Measurements from ENCODE around the gene SEC16B. TPM values are rescaled to one million over a fixed set of nuclear protein-coding genes. Genes with fewer than 3 reads are reported as not detected.

SEC16B gene
- total RNA-seq, 2 donors from 2014 or later, result not detected

- Mint-ChIP-seq H3K27me3 (peaks cover 4% of the 10 kb centered on the region), H3K27ac (no peak overlapping the region), H3K9me3 (peaks cover 20% of the 10 kb centered on the region), H3K4me1 (no peaks in the 10 kb centered on the region), H3K36me3 (ENCODE audit: low read depth) (no peaks in the 10 kb centered on the region), H3K4me3 (no peak overlapping the region)
- no peak for ATAC-seq (replicated peaks)
These were observed 14.9 kb upstream of the SEC16B start for GRCh38 chr1:177984761-177985160.

- H3K27ac Mint-ChIP-seq, result no peak overlapping the region
- no peaks in the 10 kb centered on the region for H3K4me1 Mint-ChIP-seq
- H3K4me3 Mint-ChIP-seq, result no peak overlapping the region
- no peak for ATAC-seq (replicated peaks)
- peaks cover 4% of the 10 kb centered on the region for H3K27me3 Mint-ChIP-seq
- no peaks in the 10 kb centered on the region for H3K36me3 Mint-ChIP-seq (ENCODE audit: low read depth)
- peaks cover 17% of the 10 kb centered on the region for H3K9me3 Mint-ChIP-seq
These were observed 14.3 kb upstream of the SEC16B start for GRCh38 chr1:177984136-177984525.

- no peak for ATAC-seq (replicated peaks)
- Mint-ChIP-seq H3K27ac (no peak overlapping the region), H3K4me1 (no peaks in the 10 kb centered on the region), H3K4me3 (no peak overlapping the region), H3K9me3 (peaks cover 14% of the 10 kb centered on the region), H3K36me3 (ENCODE audit: low read depth) (no peaks in the 10 kb centered on the region), H3K27me3 (peaks cover 4% of the 10 kb centered on the region)
These were observed 13.8 kb upstream of the SEC16B start for GRCh38 chr1:177983482-177984135.

GRCh38 chr1:177983077-177983476 lies 13.2 kb upstream of the SEC16B start:
- Mint-ChIP-seq H3K27ac (no peak overlapping the region), H3K4me3 (no peak overlapping the region), H3K27me3 (peaks cover 4% of the 10 kb centered on the region), H3K9me3 (peaks cover 14% of the 10 kb centered on the region), H3K36me3 (ENCODE audit: low read depth) (no peaks in the 10 kb centered on the region), H3K4me1 (no peaks in the 10 kb centered on the region)
- no peak for ATAC-seq (replicated peaks)

GRCh38 chr1:177981200-177981599 lies 11.3 kb upstream of the SEC16B start:
- Mint-ChIP-seq H3K9me3 (peaks cover 8% of the 10 kb centered on the region), H3K27me3 (peaks cover 4% of the 10 kb centered on the region), H3K27ac (no peak overlapping the region), H3K4me1 (no peaks in the 10 kb centered on the region), H3K36me3 (ENCODE audit: low read depth) (no peaks in the 10 kb centered on the region), H3K4me3 (no peak overlapping the region)
- no peak for ATAC-seq (replicated peaks)

GRCh38 chr1:177979272-177979671 lies 9.4 kb upstream of the SEC16B start:
- Mint-ChIP-seq H3K36me3 (ENCODE audit: low read depth) (no peaks in the 10 kb centered on the region), H3K27ac (no peak overlapping the region), H3K27me3 (peaks cover 2% of the 10 kb centered on the region), H3K9me3 (peaks cover 11% of the 10 kb centered on the region), H3K4me1 (no peaks in the 10 kb centered on the region), H3K4me3 (no peak overlapping the region)
- no peak for ATAC-seq (replicated peaks)

- Mint-ChIP-seq H3K4me3 (no peak overlapping the region), H3K27me3 (peaks cover 8% of the 10 kb centered on the region), H3K36me3 (ENCODE audit: low read depth) (no peaks in the 10 kb centered on the region), H3K4me1 (no peaks in the 10 kb centered on the region), H3K27ac (no peak overlapping the region), H3K9me3 (peaks cover 17% of the 10 kb centered on the region)
- no peak for ATAC-seq (replicated peaks)
These were observed 8.7 kb upstream of the SEC16B start for GRCh38 chr1:177978530-177978929.

GRCh38 chr1:177977141-177977540 lies 7.3 kb upstream of the SEC16B start:
- Mint-ChIP-seq H3K36me3 (ENCODE audit: low read depth) (no peaks in the 10 kb centered on the region), H3K27ac (no peak overlapping the region), H3K9me3 (peaks cover 18% of the 10 kb centered on the region), H3K4me3 (no peak overlapping the region), H3K4me1 (no peaks in the 10 kb centered on the region), H3K27me3 (peaks cover 8% of the 10 kb centered on the region)
- no peak for ATAC-seq (replicated peaks)

GRCh38 chr1:177976596-177976995 lies 6.7 kb upstream of the SEC16B start:
- Mint-ChIP-seq H3K4me1 (no peaks in the 10 kb centered on the region), H3K9me3 (peaks cover 13% of the 10 kb centered on the region), H3K27ac (no peak overlapping the region), H3K4me3 (no peak overlapping the region), H3K27me3 (peaks cover 8% of the 10 kb centered on the region), H3K36me3 (ENCODE audit: low read depth) (no peaks in the 10 kb centered on the region)
- no peak for ATAC-seq (replicated peaks)

- Mint-ChIP-seq H3K4me1 (no peaks in the 10 kb centered on the region), H3K4me3 (no peak overlapping the region), H3K27me3 (peaks cover 8% of the 10 kb centered on the region), H3K9me3 (peaks cover 13% of the 10 kb centered on the region), H3K27ac (no peak overlapping the region), H3K36me3 (ENCODE audit: low read depth) (no peaks in the 10 kb centered on the region)
- ATAC-seq (replicated peaks), result no peak
These were observed 6.0 kb upstream of the SEC16B start for GRCh38 chr1:177975588-177976495.

GRCh38 chr1:177973585-177973984 lies 3.7 kb upstream of the SEC16B start:
- Mint-ChIP-seq H3K4me3 (no peak overlapping the region), H3K27me3 (peaks cover 8% of the 10 kb centered on the region), H3K4me1 (no peaks in the 10 kb centered on the region), H3K36me3 (ENCODE audit: low read depth) (no peaks in the 10 kb centered on the region), H3K27ac (no peak overlapping the region), H3K9me3 (peaks cover 13% of the 10 kb centered on the region)
- ATAC-seq (replicated peaks), result no peak

GRCh38 chr1:177969109-177969508 lies 749 bp downstream of the SEC16B start:
- H3K4me1 Mint-ChIP-seq, result no peaks in the 10 kb centered on the region
- peaks cover 10% of the 10 kb centered on the region for H3K9me3 Mint-ChIP-seq
- peaks cover 10% of the 10 kb centered on the region for H3K27me3 Mint-ChIP-seq
- no peak overlapping the region for H3K4me3 Mint-ChIP-seq
- no peak overlapping the region for H3K27ac Mint-ChIP-seq
- ATAC-seq (replicated peaks), result no peak
- no peaks in the 10 kb centered on the region for H3K36me3 Mint-ChIP-seq (ENCODE audit: low read depth)

- no peak for ATAC-seq (replicated peaks)
- Mint-ChIP-seq H3K36me3 (ENCODE audit: low read depth) (no peaks in the 10 kb centered on the region), H3K4me3 (no peak overlapping the region), H3K27me3 (peaks cover 5% of the 10 kb centered on the region), H3K9me3 (peaks cover 3% of the 10 kb centered on the region), H3K4me1 (no peaks in the 10 kb centered on the region), H3K27ac (no peak overlapping the region)
These were observed 3.7 kb downstream of the SEC16B start for GRCh38 chr1:177966199-177966598.

GRCh38 chr1:177965293-177965692 lies 4.6 kb downstream of the SEC16B start:
- H3K4me1 Mint-ChIP-seq, result no peaks in the 10 kb centered on the region
- no peak overlapping the region for H3K27ac Mint-ChIP-seq
- H3K9me3 Mint-ChIP-seq, result peaks cover 3% of the 10 kb centered on the region
- H3K4me3 Mint-ChIP-seq, result no peak overlapping the region
- H3K27me3 Mint-ChIP-seq, result peaks cover 5% of the 10 kb centered on the region
- H3K36me3 Mint-ChIP-seq (ENCODE audit: low read depth), result no peaks in the 10 kb centered on the region
- ATAC-seq (replicated peaks), result no peak

GRCh38 chr1:177964336-177964735 lies 5.5 kb downstream of the SEC16B start:
- Mint-ChIP-seq H3K9me3 (peaks cover 3% of the 10 kb centered on the region), H3K27me3 (peaks cover 5% of the 10 kb centered on the region), H3K36me3 (ENCODE audit: low read depth) (no peaks in the 10 kb centered on the region), H3K4me3 (no peak overlapping the region), H3K27ac (no peak overlapping the region), H3K4me1 (no peaks in the 10 kb centered on the region)
- ATAC-seq (replicated peaks), result no peak
